ENCODE results near the gene SLC1A4. TPM values are rescaled to one million over a fixed set of nuclear protein-coding genes. Genes with fewer than 3 reads are reported as not detected.
"Not testable (repeated sequence)": the region's sequence is repeated elsewhere in the genome, so short reads cannot be mapped to it uniquely, and the experiment has no call there.

The SLC1A4 gene
- total and polyA plus RNA-seq, 2 of the 4 experiments (the other 2 are of a cell fraction) = 6.8 to 8.1 TPM

- Histone ChIP-seq H2BK20ac (ENCODE audit: low read depth, low read length) (no peak overlapping the region), H3K4me1 (ENCODE audit: control insufficient read depth, insufficient read depth, low read length) (peaks cover 4% of the 10 kb centered on the region), H3K4ac (ENCODE audit: low read depth, low read length) (no peak overlapping the region), H3K56ac (ENCODE audit: extremely low read depth, insufficient read depth, low read length) (no peak overlapping the region), H2BK15ac (ENCODE audit: low read depth, low read length) (no peak overlapping the region), H3K4me3 (ENCODE audit: insufficient read depth, low read depth, low read length) (no peak overlapping the region), H4K5ac (ENCODE audit: low read depth, low read length) (no peak overlapping the region), H3K18ac (ENCODE audit: low read depth, low read length) (no peak overlapping the region), H3K79me1 (ENCODE audit: low read depth in 1 of 2, low read length in 2 of 2) (peaks cover 9 to 39% of the 10 kb centered on the region in 2 experiments), H3K27ac (ENCODE audit: insufficient read depth, low read length) (no peak overlapping the region), H2AK5ac (ENCODE audit: low read depth, low read length) (no peak overlapping the region), H3K36me3 (ENCODE audit: control insufficient read depth, insufficient read depth, low read length) (peaks cover 7% of the 10 kb centered on the region; the same call in 1 of the 2 replicates), H4K8ac (ENCODE audit: low read depth in 2 of 2, low read length in 2 of 2) (no peak overlapping the region), H2AFZ (replicated peaks; ENCODE audit: low read length, poor library complexity) (no peak overlapping the region), H2BK120ac (ENCODE audit: low read depth, low read length) (no peak overlapping the region), H4K20me1 (ENCODE audit: insufficient read depth, low read length) (peaks cover 15% of the 10 kb centered on the region; the same call in 1 of the 2 replicates), H3K4me2 (ENCODE audit: low read depth, low read length) (no peak overlapping the region), H3K9ac (ENCODE audit: low read depth, low read length) (no peak overlapping the region), H2AK9ac (replicated peaks; ENCODE audit: low read depth, low read length, poor library complexity) (no peak overlapping the region), H4K91ac (ENCODE audit: insufficient read depth, low read depth, low read length) (no peak overlapping the region), H3K14ac (replicated peaks; ENCODE audit: low read depth, low read length) (no peak overlapping the region), H3K9me3 (ENCODE audit: control insufficient read depth, insufficient read depth, low read length) (no peaks in the 10 kb centered on the region), H3K27me3 (ENCODE audit: control insufficient read depth, insufficient read depth, low read length) (no peaks in the 10 kb centered on the region), H2BK5ac (ENCODE audit: low read depth, low read length, poor library complexity, severe bottlenecking) (no peak overlapping the region), H3K23ac (ENCODE audit: low read depth, low read length) (no peak overlapping the region), H3K9me1 (ENCODE audit: insufficient read depth, low read length) (no peaks in the 10 kb centered on the region; the same call in none of the 2 replicates)
- POLR2A ChIA-PET (ENCODE audit: unreplicated experiment) = no interaction called here
- TF ChIP-seq NFE2L2 (IDR thresholded peaks at IDR 0.05; ENCODE audit: low read depth, low read length) (no peak), RFX5 (IDR thresholded peaks at IDR 0.05; ENCODE audit: low read depth, low read length) (no peak), ELK1 (IDR thresholded peaks at IDR 0.05; ENCODE audit: borderline replicate concordance, low read depth, low read length) (no peak), POLR2A (IDR thresholded peaks at IDR 0.05; ENCODE audit: low read depth, low read length) (no peak), SMC3 (IDR thresholded peaks at IDR 0.05; ENCODE audit: low read depth, low read length) (no peak)
- TF ChIP-seq, protein P1, sequence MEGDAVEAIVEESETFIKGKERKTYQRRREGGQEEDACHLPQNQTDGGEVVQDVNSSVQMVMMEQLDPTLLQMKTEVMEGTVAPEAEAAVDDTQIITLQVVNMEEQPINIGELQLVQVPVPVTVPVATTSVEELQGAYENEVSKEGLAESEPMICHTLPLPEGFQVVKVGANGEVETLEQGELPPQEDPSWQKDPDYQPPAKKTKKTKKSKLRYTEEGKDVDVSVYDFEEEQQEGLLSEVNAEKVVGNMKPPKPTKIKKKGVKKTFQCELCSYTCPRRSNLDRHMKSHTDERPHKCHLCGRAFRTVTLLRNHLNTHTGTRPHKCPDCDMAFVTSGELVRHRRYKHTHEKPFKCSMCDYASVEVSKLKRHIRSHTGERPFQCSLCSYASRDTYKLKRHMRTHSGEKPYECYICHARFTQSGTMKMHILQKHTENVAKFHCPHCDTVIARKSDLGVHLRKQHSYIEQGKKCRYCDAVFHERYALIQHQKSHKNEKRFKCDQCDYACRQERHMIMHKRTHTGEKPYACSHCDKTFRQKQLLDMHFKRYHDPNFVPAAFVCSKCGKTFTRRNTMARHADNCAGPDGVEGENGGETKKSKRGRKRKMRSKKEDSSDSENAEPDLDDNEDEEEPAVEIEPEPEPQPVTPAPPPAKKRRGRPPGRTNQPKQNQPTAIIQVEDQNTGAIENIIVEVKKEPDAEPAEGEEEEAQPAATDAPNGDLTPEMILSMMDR (conservative IDR thresholded peaks at IDR 0.05; ENCODE audit: low read depth, low read length) = no peak
- BruUV-seq (replicated peaks) = no TSS peak
- CTCF ChIA-PET = no interaction called here
- intact Hi-C loops (cut with micrococcal nuclease) (no loop called here), in situ Hi-C loops (cut with MboI; ENCODE audit: low sequenced_read_pairs) (no loop called here), dilution Hi-C loops (cut with HindIII; ENCODE audit: low sequenced_read_pairs, unreplicated experiment) (no loop called here)
- no peak for DNase-seq
- ATAC-seq (ENCODE audit: low read depth) = no peak
- WGBS, 2 experiments (ENCODE audit: extremely low coverage in 2 of 2, insufficient read length in 1 of 2) = 81% methylated on average over 3 of the region's 3 CpGs; no CpG with 5 or more reads in 1 of the 2 experiments
Measured at GRCh38 chr2:65003037-65003436, 13.8 kb downstream of the SLC1A4 start.

- dilution Hi-C loops (cut with HindIII; ENCODE audit: low sequenced_read_pairs, unreplicated experiment); in situ Hi-C loops (cut with MboI; ENCODE audit: low sequenced_read_pairs); CTCF ChIA-PET: not testable (repeated sequence)
Measured at GRCh38 chr2:65004232-65004631, 15.0 kb downstream of the SLC1A4 start.

More at GRCh38 chr2:65004232-65004631, 15.0 kb downstream of the SLC1A4 start:
- intact Hi-C loops (cut with micrococcal nuclease); H4K8ac ChIP-seq (ENCODE audit: low read depth in 2 of 2, low read length in 2 of 2); H2BK5ac ChIP-seq (ENCODE audit: low read depth, low read length, poor library complexity, severe bottlenecking); ATAC-seq (ENCODE audit: low read depth); H3K14ac ChIP-seq (replicated peaks; ENCODE audit: low read depth, low read length); H3K9me3 ChIP-seq (ENCODE audit: control insufficient read depth, insufficient read depth, low read length); H3K27ac ChIP-seq (ENCODE audit: insufficient read depth, low read length); H2AFZ ChIP-seq (replicated peaks; ENCODE audit: low read length, poor library complexity); H3K36me3 ChIP-seq (ENCODE audit: control insufficient read depth, insufficient read depth, low read length); BruUV-seq (replicated peaks); H2BK15ac ChIP-seq (ENCODE audit: low read depth, low read length); DNase-seq; H3K9me1 ChIP-seq (ENCODE audit: insufficient read depth, low read length); H2AK9ac ChIP-seq (replicated peaks; ENCODE audit: low read depth, low read length, poor library complexity); H3K4me2 ChIP-seq (ENCODE audit: low read depth, low read length); H2AK5ac ChIP-seq (ENCODE audit: low read depth, low read length); H3K4ac ChIP-seq (ENCODE audit: low read depth, low read length); H3K23ac ChIP-seq (ENCODE audit: low read depth, low read length); POLR2A ChIA-PET (ENCODE audit: unreplicated experiment); H3K18ac ChIP-seq (ENCODE audit: low read depth, low read length); H3K56ac ChIP-seq (ENCODE audit: extremely low read depth, insufficient read depth, low read length); H4K91ac ChIP-seq (ENCODE audit: insufficient read depth, low read depth, low read length); H2BK120ac ChIP-seq (ENCODE audit: low read depth, low read length); H3K9ac ChIP-seq (ENCODE audit: low read depth, low read length); H3K4me1 ChIP-seq (ENCODE audit: control insufficient read depth, insufficient read depth, low read length); H3K27me3 ChIP-seq (ENCODE audit: control insufficient read depth, insufficient read depth, low read length); H3K4me3 ChIP-seq (ENCODE audit: insufficient read depth, low read depth, low read length); H4K5ac ChIP-seq (ENCODE audit: low read depth, low read length); H2BK20ac ChIP-seq (ENCODE audit: low read depth, low read length): not testable (repeated sequence)
- Histone ChIP-seq H3K79me1 (ENCODE audit: low read depth in 1 of 2, low read length in 2 of 2) (peaks cover 7 to 31% of the 10 kb centered on the region in 2 experiments), H4K20me1 (ENCODE audit: insufficient read depth, low read length) (peaks cover 11% of the 10 kb centered on the region; the same call in 1 of the 2 replicates)
- WGBS, 2 experiments (ENCODE audit: extremely low coverage in 2 of 2, insufficient read length in 1 of 2) = no CpG with 5 or more reads among the region's 3 CpGs

All from IMR-90 (cell line).